RWPE1 (cell line): ENCODE results near the gene MYRFL.
A peak's percentile ranks its signal among the peaks of the same experiment; 100 is the strongest.

ENCODE experiments used
- CTCF ChIA-PET: fragments of 350-600 bp; sonication (Branson Sonifier 250); formaldehyde crosslinking; extraction: SDS; loops from one replicate; lab custom pipeline; 2021; lab: Yijun Ruan, JAX
- POLR2A ChIA-PET: fragments of 400-600 bp; formaldehyde crosslinking; extraction: SDS; loops from one replicate; lab custom pipeline; 2020; ENCODE audit warnings: antibody characterized with exemption; ENCODE audit not compliant: low non-redundant PET; lab: Yijun Ruan, JAX
- DNase-seq: peaks from one replicate; pipeline ENCODE4 v3.0.0; 2012; ENCODE audit warnings: low spot score
- H3K27ac ChIP-seq: fragments of 450-650 bp; 2 replicates; pipeline ENCODE4 v1.5.1; 2017
- CTCF ChIP-seq: fragments of 450-650 bp; conservative IDR thresholded peaks from 2 replicates; pipeline ENCODE4 v1.5.1; 2017; ENCODE audit warnings: low read depth, mild to moderate bottlenecking

Gene MYRFL

GRCh38 chr12:70002097-70002911 is 177.3 kb downstream of the MYRFL start:
- DNase-seq, result no peak
- H3K27ac ChIP-seq, result peak overlapping the region; percentile 44; the same call in 1 of the 2 replicates
- ChIA-PET POLR2A (no interaction called here), CTCF (interaction anchor here (0.7 kb wide), 1 partner anchor 557 kb away, joined by 5 read pairs; no protein-coding TSS in a partner anchor)
- TF ChIP-seq CTCF, result no peak

- H3K27ac ChIP-seq, result 0 out of 2 replicates have a peak overlapping the region, but pooled peaks have one; percentile 44
- no peak for TF ChIP-seq CTCF
- CTCF ChIA-PET, result interaction anchor here (0.7 kb wide), 1 partner anchor 558 kb away, joined by 5 read pairs; no protein-coding TSS in a partner anchor
- POLR2A ChIA-PET, result no interaction called here
- DNase-seq, result no peak
These were observed 177.9 kb downstream of the MYRFL start for GRCh38 chr12:70002912-70003255.

- POLR2A ChIA-PET, result no interaction called here
- TF ChIP-seq CTCF, result no peak
- no peak overlapping the region for H3K27ac ChIP-seq
- no peak for DNase-seq
- CTCF ChIA-PET, result no interaction called here
These were observed 181.0 kb downstream of the MYRFL start for GRCh38 chr12:70005864-70006618.

- no peak for DNase-seq
- no peak overlapping the region for H3K27ac ChIP-seq
- ChIA-PET CTCF (no interaction called here), POLR2A (no interaction called here)
- TF ChIP-seq CTCF, result no peak
These were observed 181.6 kb downstream of the MYRFL start for GRCh38 chr12:70006619-70006973.

GRCh38 chr12:70007687-70008086 is 182.7 kb downstream of the MYRFL start:
- ChIA-PET CTCF (interaction anchor here (0.6 to 0.9 kb wide), 2 partner anchors 51 to 107 kb away, joined by 3 to 5 read pairs; no protein-coding TSS in a partner anchor), POLR2A (no interaction called here)
- no peak overlapping the region for H3K27ac ChIP-seq
- DNase-seq, result peak; percentile 30
- no peak for TF ChIP-seq CTCF
